Osteoblast (primary cell): ENCODE data around the gene RBM38. TPM values are rescaled to one million over a fixed set of nuclear protein-coding genes. Genes with fewer than 3 reads are reported as not detected.

ENCODE experiments used
- DNase-seq: peaks from one replicate; pipeline ENCODE4 v3.0.0; 2011; ENCODE audit warnings: low spot score, mixed read lengths; ENCODE audit not compliant: insufficient read length; ENCODE audit errors: missing footprints
- H2AFZ ChIP-seq: 2 replicates; pipeline ENCODE4 v1.6.0; 2011; ENCODE audit warnings: mild to moderate bottlenecking, low read length
- H3K27ac ChIP-seq: 2 replicates; pipeline ENCODE4 v1.5.1; 2011; ENCODE audit warnings: mild to moderate bottlenecking, low read depth, low read length, moderate library complexity
- H3K27me3 ChIP-seq: 2 replicates; pipeline ENCODE4 v1.6.0; 2012; ENCODE audit warnings: mild to moderate bottlenecking, control low read depth, inconsistent platforms, low read length, moderate library complexity; ENCODE audit not compliant: insufficient read depth
- H3K36me3 ChIP-seq: 2 replicates; pipeline ENCODE4 v1.5.1; 2011; ENCODE audit warnings: mild to moderate bottlenecking, low read length, control low read depth, moderate library complexity; ENCODE audit not compliant: insufficient read depth
- H3K4me1 ChIP-seq: 2 replicates; pipeline ENCODE4 v1.5.1; 2011; ENCODE audit warnings: mild to moderate bottlenecking, low read length, control low read depth, moderate library complexity; ENCODE audit not compliant: insufficient read depth
- H3K4me2 ChIP-seq: 2 replicates; pipeline ENCODE4 v1.6.0; 2011; ENCODE audit warnings: mild to moderate bottlenecking, low read length; ENCODE audit not compliant: insufficient read depth
- H3K4me3 ChIP-seq: fragments of 200-600 bp; sonication (generic); 3 replicates; pipeline ENCODE4 v1.5.1; 2012; ENCODE audit warnings: mild to moderate bottlenecking, low read length, inconsistent platforms; ENCODE audit not compliant: insufficient read depth
- H3K79me2 ChIP-seq: 2 replicates; pipeline ENCODE4 v1.6.0; 2012; ENCODE audit warnings: mild to moderate bottlenecking, low read length, control low read depth, inconsistent platforms; ENCODE audit not compliant: insufficient read depth
- H3K9me3 ChIP-seq: 2 replicates; pipeline ENCODE4 v1.5.1; 2011; ENCODE audit warnings: low read depth, low read length, control low read depth
- H4K20me1 ChIP-seq: 2 replicates; pipeline ENCODE4 v1.6.0; 2012; ENCODE audit warnings: mild to moderate bottlenecking, low read length, control low read depth; ENCODE audit not compliant: insufficient read depth
- CTCF ChIP-seq: IDR thresholded peaks from 2 replicates; pipeline ENCODE4 v1.5.1; 2011; ENCODE audit warnings: mild to moderate bottlenecking, low read depth, low read length, moderate library complexity; ENCODE audit errors: extremely low read depth
- total RNA-seq: library from RNA; depleted of rRNA; stranded (reverse); fragments of >200 nt; gene quantifications from 2 replicates; pipeline ENCODE4 v1.2.3, GENCODE V29; 2012

The RBM38 gene
- total RNA-seq, 1 donor = 2.9 TPM

- no peaks in the 10 kb centered on the region for H4K20me1 ChIP-seq
- H3K9me3 ChIP-seq = no peaks in the 10 kb centered on the region
- no peaks in the 10 kb centered on the region for H3K36me3 ChIP-seq
- H3K79me2 ChIP-seq = no peaks in the 10 kb centered on the region
- DNase-seq = no peak
- H3K4me3 ChIP-seq = no peak overlapping the region
- H2AFZ ChIP-seq = no peak overlapping the region
- H3K4me2 ChIP-seq = no peak overlapping the region
- no peaks in the 10 kb centered on the region for H3K4me1 ChIP-seq
- peaks cover 5% of the 10 kb centered on the region for H3K27me3 ChIP-seq
- TF ChIP-seq CTCF = no peak
- no peak overlapping the region for H3K27ac ChIP-seq
Observed at GRCh38 chr20:57426271-57426689, 35.1 kb downstream of the RBM38 start.

- Histone ChIP-seq H3K4me2 (no peak overlapping the region), H3K36me3 (no peaks in the 10 kb centered on the region)
- DNase-seq = no peak
Observed at GRCh38 chr20:57426831-57427230, 35.6 kb downstream of the RBM38 start.

GRCh38 chr20:57428324-57429158 is 37.3 kb downstream of the RBM38 start:
- Histone ChIP-seq H3K4me3 (no peak overlapping the region), H3K4me2 (no peak overlapping the region), H3K27ac (no peak overlapping the region), H3K27me3 (peaks cover 5% of the 10 kb centered on the region), H3K79me2 (no peaks in the 10 kb centered on the region), H3K4me1 (no peaks in the 10 kb centered on the region), H2AFZ (no peak overlapping the region), H3K9me3 (no peaks in the 10 kb centered on the region), H3K36me3 (no peaks in the 10 kb centered on the region), H4K20me1 (no peaks in the 10 kb centered on the region)
- TF ChIP-seq CTCF = no peak
- DNase-seq = no peak

More at GRCh38 chr20:57426831-57427230, 35.6 kb downstream of the RBM38 start:
- no peaks in the 10 kb centered on the region for H4K20me1 ChIP-seq
- TF ChIP-seq CTCF = no peak
- H3K79me2 ChIP-seq = no peaks in the 10 kb centered on the region
- H3K27ac ChIP-seq = no peak overlapping the region
- no peak overlapping the region for H3K4me3 ChIP-seq
- no peaks in the 10 kb centered on the region for H3K4me1 ChIP-seq
- H3K9me3 ChIP-seq = no peaks in the 10 kb centered on the region
- peaks cover 5% of the 10 kb centered on the region for H3K27me3 ChIP-seq
- H2AFZ ChIP-seq = no peak overlapping the region

DNA sequence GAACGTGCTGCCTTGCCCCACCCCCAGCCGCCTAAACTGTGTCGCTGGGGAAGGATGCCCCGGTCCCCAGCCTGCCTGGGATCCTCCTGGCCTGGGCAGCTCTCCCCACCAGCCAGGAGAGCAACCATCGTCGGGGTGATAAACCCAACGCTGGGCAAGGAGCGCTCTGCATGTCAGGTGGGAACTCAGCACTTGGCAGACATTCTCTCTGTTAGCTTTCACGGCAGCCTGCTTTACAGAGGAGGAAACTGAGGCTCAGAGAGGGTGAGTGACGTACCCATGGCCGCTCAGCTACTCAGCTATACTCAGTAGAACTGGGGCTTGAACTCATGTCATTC is 37.9 kb downstream of the RBM38 start:
- no peaks in the 10 kb centered on the region for H3K36me3 ChIP-seq
- peaks cover 5% of the 10 kb centered on the region for H3K27me3 ChIP-seq
- TF ChIP-seq CTCF = no peak
- H2AFZ ChIP-seq = no peak overlapping the region
- no peak overlapping the region for H3K27ac ChIP-seq
- no peak overlapping the region for H3K4me3 ChIP-seq
- no peaks in the 10 kb centered on the region for H3K4me1 ChIP-seq
- no peaks in the 10 kb centered on the region for H3K9me3 ChIP-seq
- H3K79me2 ChIP-seq = no peaks in the 10 kb centered on the region
- no peak overlapping the region for H3K4me2 ChIP-seq
- DNase-seq = no peak
- no peaks in the 10 kb centered on the region for H4K20me1 ChIP-seq
